ENCODE measurements around the gene SPRR2G. TPM values are rescaled to one million over a fixed set of nuclear protein-coding genes. Genes with fewer than 3 reads are reported as not detected.
"Not testable (repeated sequence)": the region's sequence is repeated elsewhere in the genome, so short reads cannot be mapped to it uniquely, and the experiment has no call there.

Gene SPRR2G
- total RNA-seq, 6 experiments from 2014 or later = not detected

- no peak overlapping the region for H3K27ac Mint-ChIP-seq
Observed at GRCh38 chr1:153141377-153141776, 9.3 kb downstream of the SPRR2G start.

GRCh38 chr1:153140484-153140883, 10.2 kb downstream of the SPRR2G start:
- H3K27me3 Mint-ChIP-seq (ENCODE audit: insufficient read depth) = no peaks in the 10 kb centered on the region
- no peak for DNase-seq
- H3K4me1 Mint-ChIP-seq (ENCODE audit: low read depth) = no peaks in the 10 kb centered on the region
- H3K36me3 Mint-ChIP-seq (ENCODE audit: low read depth) = no peaks in the 10 kb centered on the region
- peaks cover 9% of the 10 kb centered on the region; the same call in 1 of the 2 replicates for H3K9me3 Mint-ChIP-seq
- no peak for TF ChIP-seq CTCF (IDR thresholded peaks at IDR 0.05)
- H3K27ac Mint-ChIP-seq = no peak overlapping the region
- H3K4me3 Mint-ChIP-seq = no peak overlapping the region

More at GRCh38 chr1:153141377-153141776, 9.3 kb downstream of the SPRR2G start:
- TF ChIP-seq CTCF (IDR thresholded peaks at IDR 0.05) = no peak
- peaks cover 9% of the 10 kb centered on the region; the same call in 1 of the 2 replicates for H3K9me3 Mint-ChIP-seq
- H3K27me3 Mint-ChIP-seq (ENCODE audit: insufficient read depth) = no peaks in the 10 kb centered on the region
- H3K36me3 Mint-ChIP-seq (ENCODE audit: low read depth) = no peaks in the 10 kb centered on the region
- no peak overlapping the region for H3K4me3 Mint-ChIP-seq
- DNase-seq = no peak
- no peaks in the 10 kb centered on the region for H3K4me1 Mint-ChIP-seq (ENCODE audit: low read depth)

- DNase-seq = no peak
- no peaks in the 10 kb centered on the region for H3K27me3 Mint-ChIP-seq (ENCODE audit: insufficient read depth)
- no peak overlapping the region for H3K27ac Mint-ChIP-seq
- peaks cover 7% of the 10 kb centered on the region; the same call in 1 of the 2 replicates for H3K9me3 Mint-ChIP-seq
- no peaks in the 10 kb centered on the region for H3K36me3 Mint-ChIP-seq (ENCODE audit: low read depth)
- H3K4me1 Mint-ChIP-seq (ENCODE audit: low read depth) = no peaks in the 10 kb centered on the region
- no peak for TF ChIP-seq CTCF (IDR thresholded peaks at IDR 0.05)
- H3K4me3 Mint-ChIP-seq = no peak overlapping the region
Observed at GRCh38 chr1:153133743-153134142, 16.9 kb downstream of the SPRR2G start.

GRCh38 chr1:153133267-153133666, 17.4 kb downstream of the SPRR2G start:
- Mint-ChIP-seq H3K36me3 (ENCODE audit: low read depth) (no peaks in the 10 kb centered on the region), H3K9me3 (peaks cover 7% of the 10 kb centered on the region; the same call in 1 of the 2 replicates), H3K27me3 (ENCODE audit: insufficient read depth) (no peaks in the 10 kb centered on the region), H3K4me1 (ENCODE audit: low read depth) (no peaks in the 10 kb centered on the region), H3K4me3 (no peak overlapping the region), H3K27ac (no peak overlapping the region)
- TF ChIP-seq CTCF (IDR thresholded peaks at IDR 0.05) = no peak
- no peak for DNase-seq

- not testable (repeated sequence) for H3K4me1 Mint-ChIP-seq (ENCODE audit: low read depth); DNase-seq; H3K27me3 Mint-ChIP-seq (ENCODE audit: insufficient read depth); H3K27ac Mint-ChIP-seq; H3K4me3 Mint-ChIP-seq; H3K36me3 Mint-ChIP-seq (ENCODE audit: low read depth)
- peaks cover 17% of the 10 kb centered on the region; the same call in 1 of the 2 replicates for H3K9me3 Mint-ChIP-seq
Observed at GRCh38 chr1:153128688-153129087, 22.0 kb downstream of the SPRR2G start.

GRCh38 chr1:153127296-153127695, 23.4 kb downstream of the SPRR2G start:
- Mint-ChIP-seq H3K36me3 (ENCODE audit: low read depth) (no peaks in the 10 kb centered on the region), H3K9me3 (peaks cover 17% of the 10 kb centered on the region; the same call in 1 of the 2 replicates), H3K4me3 (no peak overlapping the region), H3K27ac (no peak overlapping the region), H3K27me3 (ENCODE audit: insufficient read depth) (no peaks in the 10 kb centered on the region; the same call in 1 of the 2 replicates), H3K4me1 (ENCODE audit: low read depth) (no peaks in the 10 kb centered on the region)
- no peak for DNase-seq
- TF ChIP-seq CTCF (IDR thresholded peaks at IDR 0.05) = no peak
